ENCODE measurements around the gene AMPD1.

AMPD1 gene

DNA sequence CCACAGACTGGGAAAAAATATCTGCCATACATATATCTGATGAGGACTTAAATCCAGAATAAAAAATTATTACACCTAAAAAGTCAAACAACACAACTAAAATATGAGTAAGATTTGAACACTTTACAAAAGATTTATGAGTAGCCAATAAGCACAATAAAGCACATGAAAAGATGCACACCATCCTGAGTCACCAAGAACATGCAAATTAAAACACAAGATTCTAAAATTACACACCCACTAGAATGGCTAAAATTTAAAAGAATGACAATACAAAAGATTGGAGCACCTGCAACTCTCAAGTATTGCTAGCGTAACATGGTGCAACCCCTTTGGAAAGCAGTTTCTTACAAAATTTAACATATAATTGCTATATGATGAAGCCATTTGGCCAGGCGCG, 56.4 kb downstream of the AMPD1 start:
- DNase-seq (ENCODE audit: low spot score): no peak

DNA sequence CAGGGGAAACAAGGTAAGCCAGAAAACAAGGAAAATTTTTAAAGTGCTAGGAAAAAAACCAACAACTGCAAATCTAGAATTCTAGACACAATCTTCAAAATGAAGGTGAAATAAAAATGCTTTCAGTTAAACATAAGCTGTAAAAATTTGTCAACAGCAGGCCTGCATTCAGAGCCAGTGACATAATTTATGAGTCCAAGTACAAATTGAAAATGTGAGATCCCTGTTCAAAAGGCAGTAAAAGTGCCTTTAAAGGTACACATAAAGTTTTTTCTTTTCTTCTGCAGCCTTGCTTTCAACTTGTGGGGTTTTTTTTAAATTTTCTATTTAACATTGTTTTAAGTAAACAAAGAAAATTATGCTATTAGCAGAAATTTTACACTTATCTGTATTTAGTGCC, 62.9 kb downstream of the AMPD1 start:
- no peak for DNase-seq (ENCODE audit: low spot score)

DNA sequence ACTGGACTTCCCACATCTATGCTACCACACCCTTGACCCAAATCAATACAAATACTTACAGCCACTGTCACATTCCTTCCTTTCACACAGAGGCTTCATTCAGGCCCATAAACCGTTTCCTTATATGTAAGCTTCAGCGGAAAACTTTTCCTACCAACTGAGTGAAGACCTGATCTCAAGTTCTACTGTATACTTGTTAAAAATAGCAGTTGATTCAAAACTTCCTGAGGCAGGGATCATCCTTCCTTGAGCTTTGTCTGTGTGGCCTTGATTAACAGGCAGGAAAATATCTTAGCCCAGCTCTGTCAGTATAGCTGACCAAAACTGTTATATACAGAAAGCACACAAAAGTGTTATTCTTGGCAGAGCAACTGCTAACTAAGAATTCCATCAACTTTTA, 68.2 kb downstream of the AMPD1 start:
- DNase-seq (ENCODE audit: low spot score): no peak

DNA sequence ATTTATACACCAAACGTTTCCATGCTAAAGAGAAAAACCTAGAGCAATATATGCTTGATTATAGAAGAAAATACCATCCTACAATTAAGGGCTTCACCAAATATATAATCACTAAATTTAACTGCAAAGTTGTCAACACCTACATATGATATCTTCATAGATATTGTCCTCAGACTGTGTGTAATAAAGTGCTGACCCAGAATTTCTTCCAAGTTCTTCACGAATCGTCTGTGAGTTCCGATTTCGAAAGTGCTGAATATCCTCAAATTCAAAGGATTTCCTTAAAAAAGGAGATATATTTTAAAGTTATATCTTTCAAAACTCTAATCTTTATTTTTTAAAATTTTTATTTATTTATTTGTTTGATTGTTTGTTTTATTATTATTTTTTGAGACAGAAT, 72.0 kb downstream of the AMPD1 start:
- no peak for DNase-seq (ENCODE audit: low spot score)
